ENCODE data around the gene HOXB3.

Gene HOXB3

GRCh38 chr17:48561884-48562810, 27.9 kb downstream of the HOXB3 start:
- DNase-seq (ENCODE audit: low read depth), result no peak
- no peaks in the 10 kb centered on the region for H3K27me3 ChIP-seq (replicated peaks; ENCODE audit: control insufficient read depth, insufficient read depth, low read length)
- no peak overlapping the region for H3K9ac ChIP-seq (ENCODE audit: low read length)
- no peaks in the 10 kb centered on the region for H3K9me3 ChIP-seq (ENCODE audit: control insufficient read depth, low read length)
- H3K4me3 ChIP-seq (ENCODE audit: low read length), result no peak overlapping the region
- H3K36me3 ChIP-seq (ENCODE audit: control insufficient read depth, insufficient read depth, low read length, severe bottlenecking), result no peaks in the 10 kb centered on the region
- H3K4me1 ChIP-seq (ENCODE audit: control insufficient read depth, insufficient read depth, low read length), result peaks cover 46% of the 10 kb centered on the region

DNA sequence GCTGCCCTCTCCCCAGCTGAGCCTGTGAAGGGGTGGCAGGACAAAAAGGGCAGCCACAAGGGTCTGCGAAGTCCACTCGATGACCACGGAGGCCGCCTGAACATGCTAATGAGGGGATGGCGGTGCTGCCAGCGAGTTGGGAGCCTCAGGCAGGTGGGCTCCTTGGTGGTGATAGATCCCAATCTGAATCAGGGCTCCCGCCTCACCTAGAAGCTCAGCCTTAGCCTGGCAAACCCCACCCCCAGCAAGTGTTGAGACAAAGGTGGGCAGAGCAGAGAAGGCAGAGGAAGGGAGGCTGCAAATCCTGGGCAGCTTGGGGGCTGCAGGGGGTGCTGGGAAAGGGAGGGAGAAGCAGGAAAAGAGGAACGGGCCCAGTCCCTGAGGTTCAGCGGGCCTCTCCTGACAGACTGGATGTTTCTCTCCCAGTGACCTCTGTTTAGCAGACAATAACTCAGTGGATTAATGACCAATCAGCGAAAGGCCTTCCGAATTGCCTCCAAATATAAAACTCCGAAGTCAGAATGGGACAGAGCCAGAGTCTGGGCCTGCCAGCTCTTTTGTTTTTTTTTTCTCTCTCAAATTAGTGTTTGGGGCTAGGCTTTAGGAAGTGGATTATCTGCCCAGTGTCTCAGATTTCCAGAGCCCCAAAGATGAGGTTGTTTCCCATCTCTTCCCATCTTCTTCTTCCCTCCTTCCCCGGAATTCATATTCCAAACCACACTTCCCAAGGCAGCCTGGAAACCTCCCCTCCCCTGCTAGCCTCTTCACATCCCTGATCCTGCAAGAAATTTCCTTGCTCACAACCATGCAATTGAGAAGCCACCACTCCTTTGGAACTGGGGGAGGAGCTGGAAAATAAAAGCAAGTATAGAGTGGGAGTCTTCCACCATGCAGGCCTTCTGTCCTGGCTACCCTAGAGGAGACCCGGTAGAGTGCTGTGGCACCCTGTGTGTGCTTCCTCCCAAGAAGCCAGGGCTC, 29.9 kb downstream of the HOXB3 start:
- no peak for DNase-seq (ENCODE audit: low read depth)
- no peaks in the 10 kb centered on the region for H3K27me3 ChIP-seq (replicated peaks; ENCODE audit: control insufficient read depth, insufficient read depth, low read length)
- no peak overlapping the region for H3K4me3 ChIP-seq (ENCODE audit: low read length)
- H3K9ac ChIP-seq (ENCODE audit: low read length), result peak overlapping the region; percentile 48
- H3K36me3 ChIP-seq (ENCODE audit: control insufficient read depth, insufficient read depth, low read length, severe bottlenecking), result no peaks in the 10 kb centered on the region
- peaks cover 56% of the 10 kb centered on the region for H3K4me1 ChIP-seq (ENCODE audit: control insufficient read depth, insufficient read depth, low read length)
- no peaks in the 10 kb centered on the region for H3K9me3 ChIP-seq (ENCODE audit: control insufficient read depth, low read length)

GRCh38 chr17:48559122-48559839, 30.8 kb downstream of the HOXB3 start:
- Histone ChIP-seq H3K36me3 (ENCODE audit: control insufficient read depth, insufficient read depth, low read length, severe bottlenecking) (no peaks in the 10 kb centered on the region), H3K4me1 (ENCODE audit: control insufficient read depth, insufficient read depth, low read length) (peaks cover 56% of the 10 kb centered on the region), H3K4me3 (ENCODE audit: low read length) (no peak overlapping the region), H3K27me3 (replicated peaks; ENCODE audit: control insufficient read depth, insufficient read depth, low read length) (no peaks in the 10 kb centered on the region), H3K9me3 (ENCODE audit: control insufficient read depth, low read length) (no peaks in the 10 kb centered on the region), H3K9ac (ENCODE audit: low read length) (peak overlapping the region; percentile 48)
- no peak for DNase-seq (ENCODE audit: low read depth)

DNA sequence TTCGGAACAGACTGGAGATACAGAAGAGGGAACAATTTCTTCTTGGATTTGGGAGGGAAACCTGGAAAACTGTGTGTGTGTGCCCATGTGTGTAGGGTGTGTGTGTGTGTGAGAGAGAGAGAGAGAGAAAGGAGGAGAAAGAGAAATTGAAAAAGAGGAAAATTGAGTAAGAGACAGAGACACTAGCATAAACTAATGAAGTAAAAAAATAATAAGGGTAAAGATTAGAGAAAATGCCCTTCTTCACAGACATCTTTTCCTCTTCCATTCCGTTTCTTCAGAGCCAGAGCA, 31.3 kb downstream of the HOXB3 start:
- DNase-seq (ENCODE audit: low read depth), result no peak
- H3K9ac ChIP-seq (ENCODE audit: low read length), result peak overlapping the region; percentile 48
- H3K27me3 ChIP-seq (replicated peaks; ENCODE audit: control insufficient read depth, insufficient read depth, low read length), result no peaks in the 10 kb centered on the region
- peaks cover 61% of the 10 kb centered on the region for H3K4me1 ChIP-seq (ENCODE audit: control insufficient read depth, insufficient read depth, low read length)
- H3K9me3 ChIP-seq (ENCODE audit: control insufficient read depth, low read length), result no peaks in the 10 kb centered on the region
- H3K36me3 ChIP-seq (ENCODE audit: control insufficient read depth, insufficient read depth, low read length, severe bottlenecking), result no peaks in the 10 kb centered on the region
- H3K4me3 ChIP-seq (ENCODE audit: low read length), result no peak overlapping the region

- DNase-seq (ENCODE audit: low read depth), result no peak
- Histone ChIP-seq H3K9ac (ENCODE audit: low read length) (no peak overlapping the region), H3K4me3 (ENCODE audit: low read length) (no peak overlapping the region), H3K9me3 (ENCODE audit: control insufficient read depth, low read length) (no peaks in the 10 kb centered on the region), H3K4me1 (ENCODE audit: control insufficient read depth, insufficient read depth, low read length) (peaks cover 61% of the 10 kb centered on the region), H3K27me3 (replicated peaks; ENCODE audit: control insufficient read depth, insufficient read depth, low read length) (no peaks in the 10 kb centered on the region), H3K36me3 (ENCODE audit: control insufficient read depth, insufficient read depth, low read length, severe bottlenecking) (no peaks in the 10 kb centered on the region)
These were observed 31.8 kb downstream of the HOXB3 start for GRCh38 chr17:48558057-48558830.

GRCh38 chr17:48556576-48557401, 33.3 kb downstream of the HOXB3 start:
- H3K36me3 ChIP-seq (ENCODE audit: control insufficient read depth, insufficient read depth, low read length, severe bottlenecking), result peaks cover 2% of the 10 kb centered on the region
- H3K4me1 ChIP-seq (ENCODE audit: control insufficient read depth, insufficient read depth, low read length), result peaks cover 68% of the 10 kb centered on the region
- DNase-seq (ENCODE audit: low read depth), result no peak
- no peaks in the 10 kb centered on the region for H3K27me3 ChIP-seq (replicated peaks; ENCODE audit: control insufficient read depth, insufficient read depth, low read length)
- peak overlapping the region; percentile 66 for H3K9ac ChIP-seq (ENCODE audit: low read length)
- peak overlapping the region; percentile 60 for H3K4me3 ChIP-seq (ENCODE audit: low read length)
- H3K9me3 ChIP-seq (ENCODE audit: control insufficient read depth, low read length), result no peaks in the 10 kb centered on the region

DNA sequence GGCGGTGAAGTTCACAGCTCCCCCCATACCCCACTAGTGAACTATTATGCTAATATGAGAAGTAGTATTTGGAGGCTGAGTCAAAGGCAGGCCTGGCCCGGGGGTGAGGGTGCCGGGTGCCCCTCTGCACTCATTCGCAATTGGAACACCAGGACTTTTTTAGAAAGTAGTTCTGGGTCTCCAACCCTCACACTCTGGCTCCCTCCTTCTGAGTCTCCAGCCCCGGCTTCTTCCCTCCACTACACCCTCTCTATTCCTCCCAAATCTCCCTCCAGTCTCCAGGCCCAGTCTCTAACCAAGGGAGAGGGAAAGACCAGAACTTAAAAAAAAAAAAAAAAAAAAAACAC, 33.8 kb downstream of the HOXB3 start:
- H3K4me3 ChIP-seq (ENCODE audit: low read length), result peak overlapping the region; percentile 60
- H3K4me1 ChIP-seq (ENCODE audit: control insufficient read depth, insufficient read depth, low read length), result peaks cover 68% of the 10 kb centered on the region
- H3K36me3 ChIP-seq (ENCODE audit: control insufficient read depth, insufficient read depth, low read length, severe bottlenecking), result peaks cover 4% of the 10 kb centered on the region
- H3K9me3 ChIP-seq (ENCODE audit: control insufficient read depth, low read length), result no peaks in the 10 kb centered on the region
- H3K9ac ChIP-seq (ENCODE audit: low read length), result peak overlapping the region; percentile 66
- no peak for DNase-seq (ENCODE audit: low read depth)
- H3K27me3 ChIP-seq (replicated peaks; ENCODE audit: control insufficient read depth, insufficient read depth, low read length), result no peaks in the 10 kb centered on the region

GRCh38 chr17:48555258-48556228, 34.5 kb downstream of the HOXB3 start:
- H3K27me3 ChIP-seq (replicated peaks; ENCODE audit: control insufficient read depth, insufficient read depth, low read length), result no peaks in the 10 kb centered on the region

GRCh38 chr17:48554412-48555257, 35.4 kb downstream of the HOXB3 start:
- Histone ChIP-seq H3K4me1 (ENCODE audit: control insufficient read depth, insufficient read depth, low read length) (peaks cover 60% of the 10 kb centered on the region), H3K27me3 (replicated peaks; ENCODE audit: control insufficient read depth, insufficient read depth, low read length) (no peaks in the 10 kb centered on the region), H3K4me3 (ENCODE audit: low read length) (peak overlapping the region; percentile 78), H3K9ac (ENCODE audit: low read length) (peak overlapping the region; percentile 84), H3K9me3 (ENCODE audit: control insufficient read depth, low read length) (no peaks in the 10 kb centered on the region), H3K36me3 (ENCODE audit: control insufficient read depth, insufficient read depth, low read length, severe bottlenecking) (peaks cover 15% of the 10 kb centered on the region)
- DNase-seq (ENCODE audit: low read depth), result no peak

More at GRCh38 chr17:48555258-48556228, 34.5 kb downstream of the HOXB3 start:
- no peak for DNase-seq (ENCODE audit: low read depth)
- Histone ChIP-seq H3K4me3 (ENCODE audit: low read length) (peak overlapping the region; percentile 78), H3K9ac (ENCODE audit: low read length) (peak overlapping the region; percentile 84), H3K36me3 (ENCODE audit: control insufficient read depth, insufficient read depth, low read length, severe bottlenecking) (peaks cover 5% of the 10 kb centered on the region), H3K9me3 (ENCODE audit: control insufficient read depth, low read length) (no peaks in the 10 kb centered on the region), H3K4me1 (ENCODE audit: control insufficient read depth, insufficient read depth, low read length) (peaks cover 66% of the 10 kb centered on the region)

Measured in adipocyte (in vitro differentiated cells).